BE2C (cell line): ENCODE measurements around the gene S100A7A.
"Not testable (repeated sequence)": the region's sequence is repeated elsewhere in the genome, so short reads cannot be mapped to it uniquely, and the experiment has no call there.

Source experiments
- DNase-seq: peaks from one replicate; pipeline ENCODE4 v3.0.0-alpha.2; 2020
- H3K27me3 ChIP-seq: fragments of 250-450 bp; sonication (Bioruptor Pico); 2 replicates; pipeline ENCODE4 v1.5.1; 2020; ENCODE audit warnings: mild to moderate bottlenecking
- H3K36me3 ChIP-seq: fragments of 250-450 bp; sonication (Bioruptor Pico); 2 replicates; pipeline ENCODE4 v1.5.1; 2020; ENCODE audit warnings: mild to moderate bottlenecking
- H3K4me1 ChIP-seq: fragments of 250-450 bp; sonication (Bioruptor Pico); 2 replicates; pipeline ENCODE4 v1.5.1; 2020
- H3K4me3 ChIP-seq: 2 replicates; pipeline ENCODE4 v1.5.1; 2011; ENCODE audit warnings: low read depth, low read length
- H3K9me3 ChIP-seq: fragments of 250-450 bp; sonication (Bioruptor Pico); 2 replicates; pipeline ENCODE4 v1.5.1; 2020
- CTCF ChIP-seq: IDR thresholded peaks from 2 replicates; pipeline ENCODE4 v1.5.1; 2012; ENCODE audit warnings: mild to moderate bottlenecking, low read depth, low read length

S100A7A gene

GRCh38 chr1:153441238-153441755 is 25.0 kb downstream of the S100A7A start:
- TF ChIP-seq CTCF = no peak
- Histone ChIP-seq H3K9me3 (no peaks in the 10 kb centered on the region), H3K36me3 (no peaks in the 10 kb centered on the region), H3K4me1 (no peaks in the 10 kb centered on the region), H3K27me3 (peaks cover 36% of the 10 kb centered on the region), H3K4me3 (no peak overlapping the region)
- no peak for DNase-seq

- no peak overlapping the region for H3K4me3 ChIP-seq
- no peak for TF ChIP-seq CTCF
- H3K36me3 ChIP-seq = no peaks in the 10 kb centered on the region
- no peaks in the 10 kb centered on the region for H3K9me3 ChIP-seq
- peaks cover 36% of the 10 kb centered on the region for H3K27me3 ChIP-seq
- no peak for DNase-seq
- H3K4me1 ChIP-seq = no peaks in the 10 kb centered on the region
These were observed 27.2 kb downstream of the S100A7A start for GRCh38 chr1:153443486-153443885.

GRCh38 chr1:153444078-153444477 is 27.8 kb downstream of the S100A7A start:
- H3K9me3 ChIP-seq = no peaks in the 10 kb centered on the region
- peaks cover 32% of the 10 kb centered on the region for H3K27me3 ChIP-seq
- no peak overlapping the region for H3K4me3 ChIP-seq
- no peaks in the 10 kb centered on the region for H3K36me3 ChIP-seq
- DNase-seq = no peak
- TF ChIP-seq CTCF = no peak
- no peaks in the 10 kb centered on the region for H3K4me1 ChIP-seq

GRCh38 chr1:153447498-153448170 is 31.3 kb downstream of the S100A7A start:
- Histone ChIP-seq H3K36me3 (no peaks in the 10 kb centered on the region), H3K4me1 (no peaks in the 10 kb centered on the region), H3K27me3 (peaks cover 34% of the 10 kb centered on the region), H3K4me3 (no peak overlapping the region), H3K9me3 (no peaks in the 10 kb centered on the region)
- no peak for DNase-seq
- no peak for TF ChIP-seq CTCF

- not testable (repeated sequence) for H3K9me3 ChIP-seq, H3K4me1 ChIP-seq, DNase-seq, H3K4me3 ChIP-seq, H3K36me3 ChIP-seq
- peaks cover 34% of the 10 kb centered on the region for H3K27me3 ChIP-seq
These were observed 32.5 kb downstream of the S100A7A start for GRCh38 chr1:153448851-153449250.

- Histone ChIP-seq H3K36me3 (no peaks in the 10 kb centered on the region), H3K4me1 (no peaks in the 10 kb centered on the region), H3K4me3 (no peak overlapping the region), H3K9me3 (no peaks in the 10 kb centered on the region), H3K27me3 (peaks cover 3% of the 10 kb centered on the region; the same call in 1 of the 2 replicates)
- no peak for TF ChIP-seq CTCF
- no peak for DNase-seq
These were observed 40.1 kb downstream of the S100A7A start for GRCh38 chr1:153456396-153456795.
